Activated T-cell treated with anti-CD3 and anti-CD28 coated beads, Interleukin-2, amount 50 U/mL, for 48 hours (primary cell): ENCODE results near the gene MBD3L1.

ENCODE experiments used
- DNase-seq, 2 experiments: peaks; one replicate each; pipeline ENCODE4 v3.0.0-alpha.2; 2020

Gene MBD3L1

DNA sequence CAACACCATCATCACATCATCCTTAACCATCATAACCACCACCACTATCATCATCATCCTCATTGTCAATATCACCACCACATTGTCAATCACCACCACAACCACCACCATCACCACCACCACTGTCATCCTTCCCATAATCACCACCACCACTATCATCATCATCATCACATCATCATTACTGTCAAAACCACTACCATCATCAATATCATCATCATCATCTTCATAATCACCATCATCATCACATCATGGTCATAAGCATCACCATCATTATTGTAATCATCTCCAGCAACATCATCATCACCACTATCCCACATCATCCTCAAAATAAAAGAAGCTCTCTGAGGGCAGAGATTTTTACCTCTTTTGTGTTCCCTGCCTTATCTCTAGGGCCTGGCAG lies 52.2 kb downstream of the MBD3L1 start:
- DNase-seq = peak in 1 of 2 experiments; percentile 15

DNA sequence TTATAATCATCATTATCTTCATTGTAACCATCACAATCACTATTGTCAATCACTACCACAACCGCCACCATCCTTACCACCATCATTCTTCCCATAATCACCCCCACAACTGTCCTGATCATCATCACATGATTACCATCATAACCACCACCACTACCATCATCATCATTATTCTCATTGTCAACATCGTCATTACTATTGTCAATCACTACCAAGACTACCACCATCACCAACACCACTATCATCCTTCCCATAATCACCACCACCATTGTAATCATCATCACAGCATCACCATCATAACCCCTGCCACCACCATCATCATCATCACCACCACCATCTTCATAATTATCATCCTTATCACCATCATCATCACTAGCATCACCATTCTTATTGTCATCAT lies 55.2 kb downstream of the MBD3L1 start:
- no peak for DNase-seq

DNA sequence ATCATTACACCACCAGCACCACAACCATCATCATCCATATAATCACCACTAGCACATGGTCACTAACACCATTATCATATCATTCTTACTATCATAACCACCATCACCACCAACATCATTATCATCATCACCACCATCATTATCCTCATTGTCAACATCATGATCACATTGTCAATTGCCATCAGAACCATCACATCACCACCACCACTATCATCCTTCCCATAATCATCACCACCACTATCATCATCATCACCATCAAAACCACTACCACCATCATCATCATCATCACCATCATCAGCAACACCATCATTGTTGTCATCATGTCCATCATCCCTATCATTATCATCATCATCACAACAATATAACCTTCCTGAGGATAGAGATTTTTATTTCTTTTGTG lies 58.1 kb downstream of the MBD3L1 start:
- no peak for DNase-seq
